ENCODE data around the gene IRX4.

IRX4 gene

GRCh38 chr5:1844708-1845436 is 37.9 kb downstream of the IRX4 start:
- TF ChIP-seq NFIC (IDR thresholded peaks at IDR 0.05): no peak
- no peak for TF ChIP-seq ZBTB7A (IDR thresholded peaks at IDR 0.05; ENCODE audit: low read depth)
- TF ChIP-seq YY1 (IDR thresholded peaks at IDR 0.05; ENCODE audit: low read depth): no peak
- TF ChIP-seq EGR1 (IDR thresholded peaks at IDR 0.05): no peak

GRCh38 chr5:1842004-1842819 is 40.5 kb downstream of the IRX4 start:
- no peak for TF ChIP-seq TEAD4 (IDR thresholded peaks at IDR 0.05)
- no peak for TF ChIP-seq NFIC (IDR thresholded peaks at IDR 0.05)
- no peak for TF ChIP-seq TCF12 (IDR thresholded peaks at IDR 0.05; ENCODE audit: low read depth)
- no peak for TF ChIP-seq FOXM1 (IDR thresholded peaks at IDR 0.05; ENCODE audit: borderline replicate concordance, low read depth)
- TF ChIP-seq CEBPB (IDR thresholded peaks at IDR 0.05): no peak
- TF ChIP-seq USF1 (IDR thresholded peaks at IDR 0.05): no peak

- TF ChIP-seq TAF1 (IDR thresholded peaks at IDR 0.05; ENCODE audit: low read depth) (no peak), CEBPB (IDR thresholded peaks at IDR 0.05) (no peak), ZBTB7A (IDR thresholded peaks at IDR 0.05; ENCODE audit: low read depth) (no peak), EGR1 (IDR thresholded peaks at IDR 0.05) (no peak), USF1 (IDR thresholded peaks at IDR 0.05) (0 out of 2 replicates have a peak, but pooled peaks have one; percentile 37)
Observed at GRCh38 chr5:1840741-1841521, 41.8 kb downstream of the IRX4 start.

GRCh38 chr5:1840071-1840547 is 42.6 kb downstream of the IRX4 start:
- no peak for TF ChIP-seq TEAD4 (IDR thresholded peaks at IDR 0.05)
- no peak for TF ChIP-seq NFIC (IDR thresholded peaks at IDR 0.05)
- no peak for TF ChIP-seq EP300 (IDR thresholded peaks at IDR 0.05; ENCODE audit: borderline replicate concordance)
- no peak for TF ChIP-seq CEBPB (IDR thresholded peaks at IDR 0.05)
- no peak for TF ChIP-seq MAX (IDR thresholded peaks at IDR 0.05)
- TF ChIP-seq RAD21 (IDR thresholded peaks at IDR 0.05; ENCODE audit: low read depth): no peak

DNA sequence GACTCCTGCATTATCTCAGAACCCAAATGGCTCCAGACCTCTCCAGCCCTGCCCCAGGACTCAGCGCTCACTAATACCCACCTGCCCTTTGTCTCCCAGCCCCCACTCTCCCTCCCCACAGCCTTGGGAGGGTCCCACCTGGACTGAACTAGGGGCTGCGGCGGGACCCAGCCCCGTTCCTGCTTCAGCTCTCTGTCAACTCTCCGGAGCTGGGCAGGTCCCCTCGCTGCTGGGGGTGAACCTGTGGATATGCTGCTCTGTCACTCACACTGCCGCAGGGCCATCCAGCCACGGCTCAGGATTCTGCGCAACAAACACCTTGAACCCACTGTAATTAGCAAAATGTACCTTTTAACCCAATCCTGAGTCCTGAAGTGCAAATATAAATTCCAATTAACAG is 44.7 kb downstream of the IRX4 start:
- no peak for TF ChIP-seq REST (IDR thresholded peaks at IDR 0.05; ENCODE audit: low read depth)
- no peak for TF ChIP-seq FOXM1 (IDR thresholded peaks at IDR 0.05; ENCODE audit: borderline replicate concordance, low read depth)
- TF ChIP-seq USF1 (IDR thresholded peaks at IDR 0.05): no peak
- no peak for TF ChIP-seq RAD21 (IDR thresholded peaks at IDR 0.05; ENCODE audit: low read depth)
- no peak for TF ChIP-seq EP300 (IDR thresholded peaks at IDR 0.05; ENCODE audit: borderline replicate concordance)
- no peak for TF ChIP-seq MAX (IDR thresholded peaks at IDR 0.05)
- no peak for TF ChIP-seq YY1 (IDR thresholded peaks at IDR 0.05; ENCODE audit: low read depth)
- no peak for TF ChIP-seq TCF12 (IDR thresholded peaks at IDR 0.05; ENCODE audit: low read depth)
- TF ChIP-seq TAF1 (IDR thresholded peaks at IDR 0.05; ENCODE audit: low read depth): no peak
- TF ChIP-seq NFIC (IDR thresholded peaks at IDR 0.05): no peak
- TF ChIP-seq TEAD4 (IDR thresholded peaks at IDR 0.05): no peak

GRCh38 chr5:1836891-1837880 is 45.5 kb downstream of the IRX4 start:
- TF ChIP-seq YY1 (IDR thresholded peaks at IDR 0.05; ENCODE audit: low read depth): no peak
- TF ChIP-seq RAD21 (IDR thresholded peaks at IDR 0.05; ENCODE audit: low read depth): no peak
- no peak for TF ChIP-seq CREB1 (IDR thresholded peaks at IDR 0.05; ENCODE audit: low read depth)
- no peak for TF ChIP-seq TCF12 (IDR thresholded peaks at IDR 0.05; ENCODE audit: low read depth)
- TF ChIP-seq ZBTB7A (IDR thresholded peaks at IDR 0.05; ENCODE audit: low read depth): no peak
- TF ChIP-seq EGR1 (IDR thresholded peaks at IDR 0.05): no peak
- no peak for TF ChIP-seq MAX (IDR thresholded peaks at IDR 0.05)
